ENCODE data around the gene TRABD2B.

DNA sequence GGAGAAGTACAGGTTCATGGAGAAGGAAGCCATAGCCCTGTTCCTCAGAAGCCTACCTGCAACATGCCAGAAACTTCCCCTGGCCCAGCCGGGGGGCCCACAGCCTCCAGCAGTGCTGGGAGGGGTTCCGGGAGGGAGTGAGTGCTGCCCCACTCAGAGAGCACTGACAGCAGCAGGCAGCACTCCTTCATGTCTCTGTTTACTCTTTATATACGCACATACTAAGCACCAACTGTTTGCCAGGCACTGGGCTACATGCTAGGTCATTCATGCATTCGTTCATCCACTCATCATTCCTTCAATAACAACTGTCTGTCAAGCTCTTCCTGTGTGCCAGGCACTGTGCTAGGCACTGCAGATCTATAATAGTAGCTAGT, 120.6 kb downstream of the TRABD2B start:
- TF ChIP-seq, protein P1, sequence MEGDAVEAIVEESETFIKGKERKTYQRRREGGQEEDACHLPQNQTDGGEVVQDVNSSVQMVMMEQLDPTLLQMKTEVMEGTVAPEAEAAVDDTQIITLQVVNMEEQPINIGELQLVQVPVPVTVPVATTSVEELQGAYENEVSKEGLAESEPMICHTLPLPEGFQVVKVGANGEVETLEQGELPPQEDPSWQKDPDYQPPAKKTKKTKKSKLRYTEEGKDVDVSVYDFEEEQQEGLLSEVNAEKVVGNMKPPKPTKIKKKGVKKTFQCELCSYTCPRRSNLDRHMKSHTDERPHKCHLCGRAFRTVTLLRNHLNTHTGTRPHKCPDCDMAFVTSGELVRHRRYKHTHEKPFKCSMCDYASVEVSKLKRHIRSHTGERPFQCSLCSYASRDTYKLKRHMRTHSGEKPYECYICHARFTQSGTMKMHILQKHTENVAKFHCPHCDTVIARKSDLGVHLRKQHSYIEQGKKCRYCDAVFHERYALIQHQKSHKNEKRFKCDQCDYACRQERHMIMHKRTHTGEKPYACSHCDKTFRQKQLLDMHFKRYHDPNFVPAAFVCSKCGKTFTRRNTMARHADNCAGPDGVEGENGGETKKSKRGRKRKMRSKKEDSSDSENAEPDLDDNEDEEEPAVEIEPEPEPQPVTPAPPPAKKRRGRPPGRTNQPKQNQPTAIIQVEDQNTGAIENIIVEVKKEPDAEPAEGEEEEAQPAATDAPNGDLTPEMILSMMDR (IDR thresholded peaks at IDR 0.05), result no peak
- TF ChIP-seq POLR2A (IDR thresholded peaks at IDR 0.05) (no peak), POLR2AphosphoS5 (IDR thresholded peaks at IDR 0.05) (no peak)

Measured in prostate gland (tissue), 2 donors.